Measurements from ENCODE around the gene DCDC2C.
"Not testable (repeated sequence)": the region's sequence is repeated elsewhere in the genome, so short reads cannot be mapped to it uniquely, and the experiment has no call there.

The DCDC2C gene

DNA sequence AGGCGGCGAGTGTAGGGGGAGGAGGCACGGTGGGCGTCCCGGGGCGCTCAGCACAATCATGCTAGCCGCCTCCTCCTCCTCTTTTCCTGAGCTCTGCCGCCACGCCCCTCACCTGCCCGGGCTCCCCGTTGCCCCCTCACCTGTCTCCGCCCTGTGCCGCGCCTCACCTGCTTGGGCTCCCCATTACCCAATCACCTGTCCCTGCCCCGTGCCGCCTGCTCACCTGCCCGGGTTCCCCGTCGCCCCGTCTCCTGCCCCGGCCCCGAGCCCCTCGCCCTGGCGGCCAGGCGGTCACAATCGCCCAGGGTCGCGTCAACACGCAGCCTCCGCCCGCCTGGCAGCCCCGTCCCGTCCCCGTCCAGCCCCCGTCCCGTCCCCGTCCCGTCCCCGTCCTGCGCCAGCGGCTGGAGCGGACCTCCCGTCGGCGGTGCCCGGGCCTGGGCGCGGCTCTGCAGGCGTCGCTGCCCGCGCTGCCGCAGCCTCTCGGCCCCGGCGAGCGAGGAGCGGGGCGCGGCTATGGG, at the start of gene DCDC2C:
DCDC2C (plus strand) TSS at position 340 of the 521 bp plus-strand sequence; CDS start at position 517, 177 bp downstream.
- DNase-seq, result no peak

GRCh38 chr2:3654011-3654410, 49.4 kb upstream of the DCDC2C start:
- no peak for DNase-seq

DNA sequence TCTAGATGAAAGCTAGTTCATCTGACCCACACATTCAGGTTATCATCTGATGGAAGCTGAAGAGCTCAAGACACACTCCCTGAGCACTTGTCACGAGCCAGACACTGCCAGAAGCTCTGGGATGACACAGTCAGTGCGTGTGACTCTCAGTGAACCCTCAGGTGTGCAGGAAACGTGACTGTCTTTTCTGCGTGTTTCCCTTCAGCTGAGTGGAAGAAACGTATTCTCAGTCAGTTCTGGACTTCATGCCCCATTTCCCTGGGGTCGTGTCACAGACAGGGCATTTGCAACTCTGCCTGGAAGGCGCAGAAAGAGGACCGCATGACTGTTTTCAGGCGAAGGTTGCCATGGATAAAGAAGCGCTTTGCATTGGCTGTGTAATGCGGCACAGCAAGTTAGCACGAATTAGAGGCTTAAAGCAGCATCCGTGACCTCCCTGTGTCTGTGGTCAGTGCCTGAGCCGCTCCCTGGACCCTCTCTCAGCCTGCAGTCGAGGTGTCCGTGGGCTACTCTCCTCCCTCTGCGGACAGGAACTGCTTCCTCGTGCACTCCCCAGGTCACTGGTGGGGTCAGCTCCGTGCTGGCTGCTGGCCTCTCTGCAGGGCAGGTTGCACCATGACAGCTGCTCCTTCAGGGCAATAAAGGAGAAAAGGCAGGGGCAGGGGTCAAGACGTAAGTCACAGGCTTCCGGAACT, 48.7 kb upstream of the DCDC2C start:
- no peak for DNase-seq

GRCh38 chr2:3655871-3656761, 47.3 kb upstream of the DCDC2C start:
- no peak for DNase-seq

DNA sequence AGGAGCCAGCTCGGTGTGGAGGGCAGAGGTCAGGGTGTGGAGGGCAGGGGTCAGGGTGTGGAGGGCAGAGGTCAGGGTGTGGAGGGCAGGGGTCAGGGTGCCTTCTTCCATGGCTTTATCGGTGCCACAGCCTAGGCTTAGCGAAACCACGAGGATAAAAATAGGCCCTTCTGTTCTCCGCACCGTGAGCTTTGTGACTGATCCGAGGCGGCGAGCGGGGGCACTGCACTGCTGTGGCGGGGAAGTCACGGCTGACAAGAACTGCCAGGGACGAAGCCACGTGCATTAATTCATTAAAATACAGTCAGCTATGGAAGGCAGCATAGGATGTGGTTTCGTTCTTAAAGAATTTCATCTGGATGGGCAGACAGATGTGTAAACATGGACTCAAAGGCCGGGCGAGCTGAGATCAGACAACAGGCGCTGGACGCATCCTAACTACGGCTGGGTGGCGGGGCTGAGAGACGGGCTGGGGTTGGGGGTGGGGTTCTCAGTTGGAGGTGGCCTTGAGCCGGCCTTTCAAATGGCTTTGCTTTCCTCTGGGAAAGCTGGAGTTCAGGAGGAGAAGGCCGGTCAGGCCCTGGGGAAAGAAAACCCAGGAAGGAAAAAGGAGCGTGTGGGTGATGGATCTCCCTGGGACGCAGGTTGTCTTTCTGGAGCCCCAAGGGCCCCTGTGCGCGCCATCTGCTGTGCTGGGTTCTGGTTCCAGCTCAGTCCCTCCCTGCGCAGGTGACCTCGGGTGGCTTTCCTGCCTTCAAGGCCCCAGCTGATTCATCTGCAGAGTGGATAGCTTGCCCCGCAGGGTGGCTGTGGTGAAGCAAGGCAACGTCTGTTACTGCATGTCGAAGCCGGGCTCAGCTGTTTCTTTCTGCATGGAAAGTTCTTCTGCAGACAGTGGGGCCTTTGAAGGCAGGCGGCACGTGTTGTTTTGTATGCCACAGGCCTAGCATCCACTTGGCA, 46.3 kb upstream of the DCDC2C start:
- DNase-seq, result no peak

DNA sequence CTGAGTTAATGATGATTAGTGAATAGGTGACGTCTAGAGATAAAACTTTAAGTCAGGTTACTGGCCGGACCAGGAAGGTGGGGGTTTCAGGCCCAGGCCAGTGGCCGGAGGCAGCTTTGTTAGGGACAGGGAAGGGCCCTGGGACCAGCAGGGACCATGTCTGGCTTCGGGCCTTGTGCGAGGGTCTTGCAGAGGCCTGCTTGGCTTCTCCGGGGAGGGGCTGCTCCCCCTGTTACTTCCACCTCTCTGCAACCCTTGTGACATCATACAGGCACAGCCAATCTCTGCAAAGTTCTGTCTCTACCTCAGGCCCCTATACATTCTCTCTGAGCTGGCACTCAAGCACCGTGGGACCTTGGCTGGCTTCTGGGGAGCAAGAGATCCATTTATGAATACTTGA, 45.5 kb upstream of the DCDC2C start, which contains the start of gene ALLC:
ALLC (plus strand) TSS at position 320 of the 400 bp plus-strand sequence. CDS start 12,958 bp downstream, outside the sequence.
- DNase-seq, result no peak

- peak; percentile 57 for DNase-seq
Observed at GRCh38 chr2:3659447-3660432, 43.6 kb upstream of the DCDC2C start.

GRCh38 chr2:3660640-3661039, 42.7 kb upstream of the DCDC2C start:
- DNase-seq, result not testable (repeated sequence)

DNA sequence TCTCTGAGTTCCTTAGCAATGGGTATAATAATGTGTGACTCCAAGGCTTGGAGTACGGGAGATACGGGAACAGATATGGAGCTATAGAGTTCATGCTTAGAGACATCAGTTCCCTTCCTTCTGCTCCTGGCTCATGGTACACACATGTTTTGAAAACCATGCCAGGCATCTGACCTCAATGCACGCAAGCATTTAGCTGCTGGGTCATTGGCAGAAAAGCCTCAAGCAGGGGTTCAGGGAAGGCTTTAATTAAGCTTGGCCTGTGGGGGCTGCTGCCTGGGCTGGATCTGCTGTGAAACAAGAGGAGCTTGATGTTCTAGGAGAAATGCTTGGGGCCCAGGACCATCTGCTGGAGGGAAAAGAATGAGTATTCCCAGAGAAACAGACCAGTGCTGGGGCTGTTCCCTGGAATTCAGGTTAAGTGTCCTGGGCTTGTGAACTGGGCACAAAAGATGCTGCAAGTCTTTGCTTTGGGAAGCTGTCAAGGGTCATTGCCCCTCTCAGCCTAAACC, 42.2 kb upstream of the DCDC2C start:
- DNase-seq, result no peak

GRCh38 chr2:3662239-3662638, 41.1 kb upstream of the DCDC2C start:
- no peak for DNase-seq

DNA sequence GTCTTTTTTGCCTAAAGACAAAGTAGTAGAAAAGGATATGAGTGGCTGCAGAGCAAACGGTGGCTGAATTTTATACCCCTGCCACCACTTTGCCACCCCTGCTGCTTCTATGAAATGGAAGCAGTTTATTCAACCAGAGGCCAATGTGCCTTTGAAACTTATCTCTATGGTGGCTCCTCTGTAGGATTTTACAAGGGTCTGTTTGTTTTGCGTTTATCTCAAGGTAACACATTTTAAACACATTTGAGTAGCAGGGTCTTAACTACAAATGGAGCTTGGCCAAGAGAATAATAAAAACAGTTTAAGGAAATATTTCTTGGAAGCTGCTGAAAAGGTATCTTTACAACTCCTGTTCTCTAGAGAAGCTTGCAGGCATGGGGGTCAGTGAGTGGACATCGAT, 39.3 kb upstream of the DCDC2C start:
- DNase-seq, result no peak

DNA sequence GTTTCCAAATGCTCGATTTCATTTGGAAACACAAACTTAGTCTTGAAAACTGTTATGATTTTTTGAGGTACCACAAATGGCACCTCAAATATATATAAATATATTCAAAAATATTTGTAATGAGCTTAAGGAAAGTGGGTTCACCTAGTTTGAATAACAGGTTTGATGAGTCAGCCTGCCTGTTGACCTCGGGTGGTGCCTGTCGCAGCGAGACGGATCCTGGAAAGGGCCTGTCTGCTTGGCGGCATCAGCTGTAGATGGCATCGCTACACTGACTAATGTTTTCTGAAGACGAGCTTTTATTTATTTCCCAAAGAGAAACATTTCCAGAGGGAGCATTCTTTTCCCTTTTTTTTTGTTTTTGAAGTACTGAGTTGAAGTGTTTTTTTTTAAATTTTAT, 38.5 kb upstream of the DCDC2C start:
- DNase-seq, result no peak

DNA sequence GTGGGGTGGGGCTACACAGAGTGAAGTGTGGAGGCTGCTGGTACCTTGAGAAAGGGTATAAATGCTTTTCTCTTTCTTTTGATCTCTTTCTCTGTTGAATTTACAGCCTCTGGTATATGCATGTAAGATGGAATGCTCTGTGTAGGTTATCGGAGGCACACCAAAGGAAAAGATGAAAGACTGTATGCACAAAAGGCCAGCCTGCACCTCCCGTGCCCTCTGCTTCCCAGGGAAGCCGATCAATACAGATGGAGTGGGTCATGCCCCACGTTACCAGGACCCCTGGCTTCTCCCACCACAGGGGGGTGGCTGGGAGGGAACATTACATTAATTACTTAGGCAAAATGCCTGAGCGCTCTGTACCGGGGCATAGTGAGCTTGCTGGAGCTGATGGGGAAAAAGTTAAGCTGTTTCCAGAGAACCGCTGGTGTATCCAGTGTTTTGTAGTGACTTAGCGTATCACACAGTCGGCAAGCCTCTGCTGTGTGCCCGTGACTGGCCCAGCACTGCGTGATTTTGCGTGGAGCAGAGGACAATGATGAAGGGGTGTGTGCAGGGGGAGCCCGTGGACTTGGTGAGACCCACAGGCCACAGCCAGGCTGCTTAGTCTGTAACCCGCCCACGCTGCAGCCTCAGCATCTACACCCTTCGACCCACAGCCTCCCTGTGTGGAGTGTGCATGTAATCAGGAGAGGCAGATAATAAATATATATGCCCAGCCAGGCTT, 37.3 kb upstream of the DCDC2C start:
- no peak for DNase-seq

DNA sequence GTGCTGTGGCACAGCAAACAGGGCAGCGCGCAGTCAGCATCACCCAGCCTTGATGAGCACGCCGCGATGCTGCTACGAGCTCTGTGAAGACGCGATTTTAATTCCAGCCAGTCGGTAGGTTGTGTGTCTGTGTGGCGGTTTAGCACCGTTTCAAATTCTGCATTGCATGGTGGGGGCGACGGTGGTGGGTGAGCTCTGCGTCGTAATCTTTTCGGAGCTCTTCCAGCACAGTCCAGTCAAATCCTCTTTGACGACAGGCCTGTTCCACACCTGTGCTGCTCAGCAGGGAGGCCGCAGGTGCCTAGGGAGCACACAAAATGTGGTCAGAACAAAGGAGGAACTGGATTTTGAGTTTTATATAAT, 36.8 kb upstream of the DCDC2C start:
- no peak for DNase-seq

DNA sequence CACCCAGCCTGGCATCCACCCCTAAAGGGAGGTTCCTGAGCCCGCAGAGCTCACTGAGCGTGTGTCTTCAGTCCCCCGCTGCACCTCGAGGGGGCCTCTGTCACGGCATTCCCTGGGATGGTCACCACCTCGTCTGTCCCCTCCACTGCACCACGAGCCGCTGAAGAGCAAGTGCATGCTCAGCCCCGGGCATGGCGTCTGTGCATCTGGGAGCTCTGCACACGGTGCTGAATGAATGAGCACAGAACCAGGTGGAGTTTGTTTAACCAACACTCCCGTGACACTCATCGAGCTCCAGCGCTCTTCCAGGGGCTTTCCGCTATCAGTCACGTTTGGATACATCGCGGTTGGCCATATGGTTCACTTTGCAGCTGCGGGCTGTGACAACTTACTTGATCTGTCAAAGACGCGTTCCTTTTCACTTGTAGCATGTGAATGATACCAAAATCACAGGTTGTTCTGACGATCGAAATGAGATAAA, 36.2 kb upstream of the DCDC2C start:
- DNase-seq, result no peak

GRCh38 chr2:3669656-3670055, 33.7 kb upstream of the DCDC2C start:
- no peak for DNase-seq

DNA sequence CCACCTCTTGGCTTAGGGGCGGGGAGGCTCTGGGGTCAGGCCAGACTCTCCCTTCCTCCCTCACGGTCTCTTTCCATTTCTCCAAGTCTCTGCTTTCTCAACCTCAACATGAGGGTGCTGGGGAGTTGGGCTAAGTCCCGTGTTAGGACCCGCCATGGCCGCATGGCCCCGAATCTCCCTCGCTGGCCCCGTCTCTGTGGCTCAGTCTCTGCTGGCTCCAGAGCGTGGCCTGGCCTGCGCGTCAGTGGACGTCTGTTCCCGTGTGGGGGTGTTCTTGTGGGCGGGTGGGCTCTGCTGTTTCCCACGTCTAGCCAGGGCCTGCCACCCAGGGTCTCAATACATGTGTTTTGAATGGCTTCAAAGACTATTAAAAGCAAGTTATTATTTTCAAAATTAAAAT, 33.0 kb upstream of the DCDC2C start:
- DNase-seq, result no peak

- no peak for DNase-seq
Observed at GRCh38 chr2:3670941-3671340, 32.4 kb upstream of the DCDC2C start.

- DNase-seq, result no peak
Observed at GRCh38 chr2:3672861-3673678, 30.3 kb upstream of the DCDC2C start.

Data from OCI-M1 (cell line).